A549 (cell line): ENCODE results near the gene HCN2. TPM values are rescaled to one million over a fixed set of nuclear protein-coding genes. Genes with fewer than 3 reads are reported as not detected.
"Not testable (repeated sequence)": the region's sequence is repeated elsewhere in the genome, so short reads cannot be mapped to it uniquely, and the experiment has no call there.

Experiments used
- ATAC-seq, 2 experiments: fragments of 200-7000 bp in 1 of 2; fragments of >200 bp in 1 of 2; cut with Nextera tagmentation in 1 of 2; cut with Tn5 transposase in 1 of 2; 3 replicates each; pipeline versions ENCODE4 v1.8.0 to v1.9.1; 2018 to 2020; ENCODE audit warnings: mild to moderate bottlenecking in 1 of 2, moderate library complexity in 1 of 2
- CTCF ChIA-PET: fragments of 300-600 bp; sonication (Branson Sonifier 250); formaldehyde crosslinking; extraction: SDS; loops from one replicate; lab custom pipeline; 2021; ENCODE audit warnings: antibody characterized with exemption, inconsistent platforms; lab: Yijun Ruan, JAX
- POLR2A ChIA-PET: fragments of 350-600 bp; formaldehyde crosslinking; extraction: SDS; loops from one replicate; lab custom pipeline; 2021; ENCODE audit warnings: antibody characterized with exemption, inconsistent platforms; lab: Yijun Ruan, JAX
- DNase-seq, 2 experiments: peaks; one replicate each; pipeline versions ENCODE4 v3.0.0 to v3.0.0-alpha.2; 2011 to 2016; ENCODE audit warnings: low read depth in 1 of 2, low spot score in 1 of 2
- FAIRE-seq: peaks from 2 replicates; lab custom pipeline; 2011; peaks lifted over from hg19 to GRCh38; lab: Jason Lieb, UNC
- H3K27ac ChIP-seq, 2 experiments: fragments of >200 bp; sonication (Bioruptor Twin); formaldehyde crosslinking; 3 replicates each; pipeline ENCODE4 v1.5.1; 2016 to 2017
- H3K4me1 ChIP-seq: fragments of >200 bp; sonication (Bioruptor Twin); formaldehyde crosslinking; 3 replicates; pipeline ENCODE4 v1.6.1; 2016
- H3K4me2 ChIP-seq: fragments of >200 bp; sonication (Bioruptor Twin); formaldehyde crosslinking; 3 replicates; pipeline ENCODE4 v1.6.1; 2016
- H3K4me3 ChIP-seq: fragments of >200 bp; sonication (Bioruptor Twin); formaldehyde crosslinking; 3 replicates; pipeline ENCODE4 v1.5.1; 2016
- H3K9me3 ChIP-seq: fragments of >200 bp; sonication (Bioruptor Twin); formaldehyde crosslinking; 3 replicates; pipeline ENCODE4 v1.6.1; 2016
- CEBPB ChIP-seq, 2 experiments: fragments of >200 bp in 1 of 2; sonication (Bioruptor Twin) in 1 of 2; formaldehyde crosslinking in 1 of 2; IDR thresholded peaks; 2 replicates each; pipeline ENCODE4 v1.6.1; 2012 to 2016
- FOSB ChIP-seq: fragments of 250-450 bp; sonication (Bioruptor Pico); IDR thresholded peaks from 2 replicates; pipeline ENCODE4 v1.5.0; 2020; ENCODE audit warnings: mild to moderate bottlenecking, moderate library complexity
- GATA3 ChIP-seq: IDR thresholded peaks from 2 replicates; pipeline ENCODE4 v1.6.1; 2012; ENCODE audit warnings: borderline replicate concordance
- HDAC2 ChIP-seq: fragments of 200-600 bp; sonication (generic); IDR thresholded peaks from 2 replicates; pipeline ENCODE4 v1.6.1; 2016
- HOXB13 ChIP-seq: fragments of 250-450 bp; sonication (Bioruptor Pico); IDR thresholded peaks from 2 replicates; pipeline ENCODE4 v1.5.0; 2020; ENCODE audit warnings: low read depth, mild to moderate bottlenecking, moderate library complexity
- HOXB5 ChIP-seq: fragments of 250-450 bp; sonication (Bioruptor Pico); IDR thresholded peaks from 2 replicates; pipeline ENCODE4 v1.5.0; 2020; ENCODE audit warnings: mild to moderate bottlenecking, moderate library complexity
- JUN ChIP-seq, 2 experiments: fragments of >200 bp; sonication (Bioruptor Twin); formaldehyde crosslinking; IDR thresholded peaks; 2 replicates in 1 of 2; 3 replicates in 1 of 2; pipeline ENCODE4 v1.6.1; 2016 to 2017
- JUNB ChIP-seq: fragments of >200 bp; sonication (Bioruptor Twin); formaldehyde crosslinking; IDR thresholded peaks from 2 replicates; pipeline ENCODE4 v1.6.1; 2016
- MAFK ChIP-seq: fragments of 450-650 bp; IDR thresholded peaks from 2 replicates; pipeline ENCODE4 v1.6.1; 2014; ENCODE audit not compliant: partially characterized antibody
- MYC ChIP-seq: IDR thresholded peaks from 2 replicates; pipeline ENCODE4 v1.6.1; 2012; ENCODE audit warnings: mild to moderate bottlenecking, inconsistent platforms, low read length, improper control_type of control experiment, borderline replicate concordance
- PHF8 ChIP-seq: fragments of 200-600 bp; sonication (generic); IDR thresholded peaks from 2 replicates; pipeline ENCODE4 v1.6.1; 2016; ENCODE audit warnings: low read depth, mild to moderate bottlenecking, antibody characterized with exemption, moderate library complexity, borderline replicate concordance
- RAD21 ChIP-seq, 2 experiments: fragments of >200 bp in 1 of 2; sonication (Bioruptor Twin) in 1 of 2; formaldehyde crosslinking in 1 of 2; IDR thresholded peaks in 1 of 2; conservative IDR thresholded peaks in 1 of 2; 2 replicates in 1 of 2; 3 replicates in 1 of 2; pipeline ENCODE4 v1.6.1; 2012 to 2018; ENCODE audit warnings: inconsistent platforms in 1 of 2
- RARB ChIP-seq: fragments of 250-450 bp; sonication (Bioruptor Pico); IDR thresholded peaks from 2 replicates; pipeline ENCODE4 v1.8.0; 2021; ENCODE audit warnings: mild to moderate bottlenecking, moderate library complexity
- RCOR1 ChIP-seq: fragments of 150-350 bp; IDR thresholded peaks from 2 replicates; pipeline ENCODE4 v1.6.1; 2014; ENCODE audit warnings: antibody characterized with exemption, low read length, low read depth
- TFCP2L1 ChIP-seq: fragments of 250-450 bp; sonication (Bioruptor Pico); IDR thresholded peaks from 2 replicates; pipeline ENCODE4 v1.5.0; 2021; ENCODE audit warnings: mild to moderate bottlenecking
- TP53 ChIP-seq: fragments of 250-450 bp; sonication (Bioruptor Pico); IDR thresholded peaks from 2 replicates; pipeline ENCODE4 v1.5.0; 2021; ENCODE audit warnings: mild to moderate bottlenecking, moderate library complexity
- ZC3H11A ChIP-seq: fragments of 450-650 bp; IDR thresholded peaks from 2 replicates; pipeline ENCODE4 v1.6.1; 2014; ENCODE audit warnings: antibody characterized with exemption, mild to moderate bottlenecking
- ZSCAN20 ChIP-seq: fragments of 250-450 bp; sonication (Bioruptor Pico); IDR thresholded peaks from 2 replicates; pipeline ENCODE4 v1.8.0; 2022; ENCODE audit warnings: mild to moderate bottlenecking, moderate library complexity
- WGBS: methylation state at CpG from one replicate; pipeline ENCODE4 v1.1.6; 2017; ENCODE audit errors: missing lambda C conversion rate; 5-methylcytosine and 5-hydroxymethylcytosine counted together
- polyA plus RNA-seq, 4 experiments: library from polyadenylated mRNA; depleted of rRNA in 3 of 4; stranded (reverse); fragments of >200 nt; fragmentation: RNase III in 1 of 4; extraction: RNeasy Plus Mini Kit Qiagen cat#74134 plus additional on column Dnase treatment in 1 of 4; gene quantifications; 2 replicates in 3 of 4; 3 replicates in 1 of 4; pipeline ENCODE4 v1.2.3, GENCODE V29; 2011 to 2017
- TF ChIP-seq, protein P1 (sequence below): fragments of 200-600 bp; sonication (generic); IDR thresholded peaks from 2 replicates; pipeline ENCODE4 v1.6.1; 2016; ENCODE audit warnings: antibody characterized with exemption, mild to moderate bottlenecking, moderate library complexity
- TF ChIP-seq, protein P2 (sequence below): fragments of 450-650 bp; IDR thresholded peaks from 2 replicates; pipeline ENCODE4 v1.6.1; 2014; ENCODE audit warnings: antibody characterized with exemption

HCN2 gene
- polyA plus RNA-seq, 2 of the 4 experiments (the other 2 are of a cell fraction): 2.7 to 23.2 TPM

DNA sequence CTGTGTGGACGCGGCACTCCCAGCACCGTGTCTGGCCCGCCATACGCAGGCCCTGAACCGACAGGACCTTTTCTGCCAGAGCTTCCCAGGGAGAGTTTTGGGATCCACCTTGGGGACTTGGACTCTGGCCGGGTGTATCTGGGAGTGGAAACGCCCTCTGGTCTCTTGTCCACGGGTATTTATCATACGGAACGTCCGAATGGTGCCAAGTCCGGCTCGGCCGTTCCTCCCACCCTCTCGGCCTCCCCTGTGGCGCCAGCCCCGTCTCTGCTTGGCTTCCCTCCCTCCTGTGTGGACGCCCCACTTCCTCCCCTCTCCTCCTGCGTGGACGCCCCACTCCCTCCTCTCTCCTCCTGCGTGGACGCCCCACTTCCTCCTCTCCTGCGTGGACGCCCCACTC, 12.1 kb downstream of the HCN2 start:
- Histone ChIP-seq H3K27ac (no peak overlapping the region), H3K4me3 (no peak overlapping the region), H3K4me1 (no peaks in the 10 kb centered on the region), H3K9me3 (no peaks in the 10 kb centered on the region), H3K4me2 (no peak overlapping the region)
- DNase-seq: no peak
- ChIA-PET CTCF (interaction anchor here (1.9 kb wide), 1 partner anchor 13 kb away, joined by 4 read pairs; no protein-coding TSS in a partner anchor), POLR2A (no interaction called here)
- no peak for FAIRE-seq
- no peak for ATAC-seq
- no peak for TF ChIP-seq GATA3
- TF ChIP-seq TP53 (CRISPR knock-in tag): no peak
- TF ChIP-seq FOSB: no peak
- TF ChIP-seq MYC: no peak
- TF ChIP-seq CEBPB (IDR thresholded peaks at IDR 0.05): no peak
- no peak for TF ChIP-seq JUNB
- no peak for TF ChIP-seq JUN (IDR thresholded peaks at IDR 0.05)
- no peak for TF ChIP-seq RARB
- TF ChIP-seq, protein P1, sequence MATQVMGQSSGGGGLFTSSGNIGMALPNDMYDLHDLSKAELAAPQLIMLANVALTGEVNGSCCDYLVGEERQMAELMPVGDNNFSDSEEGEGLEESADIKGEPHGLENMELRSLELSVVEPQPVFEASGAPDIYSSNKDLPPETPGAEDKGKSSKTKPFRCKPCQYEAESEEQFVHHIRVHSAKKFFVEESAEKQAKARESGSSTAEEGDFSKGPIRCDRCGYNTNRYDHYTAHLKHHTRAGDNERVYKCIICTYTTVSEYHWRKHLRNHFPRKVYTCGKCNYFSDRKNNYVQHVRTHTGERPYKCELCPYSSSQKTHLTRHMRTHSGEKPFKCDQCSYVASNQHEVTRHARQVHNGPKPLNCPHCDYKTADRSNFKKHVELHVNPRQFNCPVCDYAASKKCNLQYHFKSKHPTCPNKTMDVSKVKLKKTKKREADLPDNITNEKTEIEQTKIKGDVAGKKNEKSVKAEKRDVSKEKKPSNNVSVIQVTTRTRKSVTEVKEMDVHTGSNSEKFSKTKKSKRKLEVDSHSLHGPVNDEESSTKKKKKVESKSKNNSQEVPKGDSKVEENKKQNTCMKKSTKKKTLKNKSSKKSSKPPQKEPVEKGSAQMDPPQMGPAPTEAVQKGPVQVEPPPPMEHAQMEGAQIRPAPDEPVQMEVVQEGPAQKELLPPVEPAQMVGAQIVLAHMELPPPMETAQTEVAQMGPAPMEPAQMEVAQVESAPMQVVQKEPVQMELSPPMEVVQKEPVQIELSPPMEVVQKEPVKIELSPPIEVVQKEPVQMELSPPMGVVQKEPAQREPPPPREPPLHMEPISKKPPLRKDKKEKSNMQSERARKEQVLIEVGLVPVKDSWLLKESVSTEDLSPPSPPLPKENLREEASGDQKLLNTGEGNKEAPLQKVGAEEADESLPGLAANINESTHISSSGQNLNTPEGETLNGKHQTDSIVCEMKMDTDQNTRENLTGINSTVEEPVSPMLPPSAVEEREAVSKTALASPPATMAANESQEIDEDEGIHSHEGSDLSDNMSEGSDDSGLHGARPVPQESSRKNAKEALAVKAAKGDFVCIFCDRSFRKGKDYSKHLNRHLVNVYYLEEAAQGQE: no peak
- TF ChIP-seq TFCP2L1: no peak
- no peak for TF ChIP-seq RCOR1
- no peak for TF ChIP-seq HOXB13 (CRISPR knock-in tag)
- TF ChIP-seq, protein P2, sequence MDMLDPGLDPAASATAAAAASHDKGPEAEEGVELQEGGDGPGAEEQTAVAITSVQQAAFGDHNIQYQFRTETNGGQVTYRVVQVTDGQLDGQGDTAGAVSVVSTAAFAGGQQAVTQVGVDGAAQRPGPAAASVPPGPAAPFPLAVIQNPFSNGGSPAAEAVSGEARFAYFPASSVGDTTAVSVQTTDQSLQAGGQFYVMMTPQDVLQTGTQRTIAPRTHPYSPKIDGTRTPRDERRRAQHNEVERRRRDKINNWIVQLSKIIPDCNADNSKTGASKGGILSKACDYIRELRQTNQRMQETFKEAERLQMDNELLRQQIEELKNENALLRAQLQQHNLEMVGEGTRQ: no peak
- TF ChIP-seq HOXB5 (CRISPR knock-in tag): no peak
- no peak for TF ChIP-seq MAFK
- TF ChIP-seq HDAC2: no peak
- no peak for TF ChIP-seq ZSCAN20 (CRISPR knock-in tag)
- no peak for TF ChIP-seq PHF8
- WGBS: 82% methylated on average over 19 of the region's 25 CpGs

DNA sequence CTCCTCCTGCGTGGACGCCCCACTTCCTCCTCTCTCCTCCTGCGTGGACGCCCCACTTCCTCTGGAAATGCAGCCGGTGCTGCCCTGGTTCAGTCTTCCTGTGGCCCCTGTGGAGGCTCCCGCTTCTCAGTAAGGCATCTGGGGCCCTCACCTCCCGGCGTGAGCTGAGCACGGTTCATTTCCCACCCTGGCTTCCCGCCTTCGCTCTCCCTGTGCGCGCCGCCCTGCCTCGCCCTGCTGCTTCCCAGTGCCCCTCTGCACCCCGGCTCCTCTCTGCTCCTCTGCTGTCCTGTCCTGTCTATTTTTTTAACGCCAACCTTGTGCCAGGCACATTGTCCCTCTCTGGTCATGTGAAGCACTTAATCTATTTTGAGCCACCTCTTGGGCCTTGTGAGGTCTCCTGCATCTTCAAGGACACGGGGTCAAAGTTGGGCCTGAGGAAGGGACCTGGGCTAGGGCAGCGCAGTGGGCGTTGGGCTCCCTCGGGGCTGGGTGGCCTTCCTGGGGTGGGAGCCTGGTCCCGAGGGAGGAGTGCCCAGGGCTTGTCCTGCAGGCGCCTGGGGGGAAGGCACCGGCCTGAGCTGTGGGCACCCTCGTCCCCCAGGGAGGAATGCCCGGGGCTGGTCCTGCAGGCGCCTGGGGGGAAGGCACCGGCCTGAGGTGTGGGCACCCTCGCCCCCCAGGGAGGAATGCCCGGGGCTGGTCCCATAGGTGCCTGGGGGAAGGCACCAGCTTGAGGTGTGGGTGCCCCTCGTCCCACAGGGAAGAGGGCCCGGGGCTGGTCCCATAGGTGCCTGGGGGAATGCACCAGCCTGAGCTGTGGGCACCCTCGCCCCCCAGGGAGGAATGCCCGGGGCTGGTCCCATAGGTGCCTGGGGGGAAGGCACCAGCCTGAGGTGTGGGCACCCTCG, 13.0 kb downstream of the HCN2 start:
- TF ChIP-seq ZC3H11A (no peak), RAD21 (conservative IDR thresholded peaks at IDR 0.05 in 1 of 2, IDR thresholded peaks at IDR 0.05 in 1 of 2) (no peak), PHF8 (no peak), TP53 (CRISPR knock-in tag) (no peak)
- TF ChIP-seq, protein P2: no peak
- TF ChIP-seq, all 56 proteins: peak for 0
- 96% methylated on average over 18 of the region's 35 CpGs for WGBS
- Histone ChIP-seq H3K4me2 (no peak overlapping the region), H3K9me3 (no peaks in the 10 kb centered on the region), H3K4me1 (no peaks in the 10 kb centered on the region), H3K27ac (no peak overlapping the region), H3K4me3 (no peak overlapping the region)
- ATAC-seq (no peak), DNase-seq (no peak), FAIRE-seq (no peak)
- POLR2A ChIA-PET: no interaction called here
- CTCF ChIA-PET: no interaction called here

DNA sequence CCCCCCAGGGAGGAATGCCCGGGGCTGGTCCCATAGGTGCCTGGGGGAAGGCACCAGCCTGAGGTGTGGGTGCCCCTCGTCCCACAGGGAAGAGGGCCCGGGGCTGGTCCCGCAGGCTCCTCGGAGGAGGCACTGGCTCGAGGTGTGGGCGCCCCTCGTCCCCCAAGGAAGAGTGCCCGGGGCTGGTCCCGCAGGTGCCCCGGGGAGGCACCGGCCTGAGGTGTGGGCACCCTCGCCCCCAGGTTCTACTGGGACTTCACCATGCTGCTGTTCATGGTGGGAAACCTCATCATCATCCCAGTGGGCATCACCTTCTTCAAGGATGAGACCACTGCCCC, 13.6 kb downstream of the HCN2 start:
- H3K4me1 ChIP-seq, FAIRE-seq, H3K9me3 ChIP-seq, DNase-seq, H3K4me3 ChIP-seq, ATAC-seq, H3K4me2 ChIP-seq, CTCF ChIA-PET, H3K27ac ChIP-seq, POLR2A ChIA-PET: not testable (repeated sequence)
- WGBS: no CpG with 5 or more reads among the region's 13 CpGs

DNA sequence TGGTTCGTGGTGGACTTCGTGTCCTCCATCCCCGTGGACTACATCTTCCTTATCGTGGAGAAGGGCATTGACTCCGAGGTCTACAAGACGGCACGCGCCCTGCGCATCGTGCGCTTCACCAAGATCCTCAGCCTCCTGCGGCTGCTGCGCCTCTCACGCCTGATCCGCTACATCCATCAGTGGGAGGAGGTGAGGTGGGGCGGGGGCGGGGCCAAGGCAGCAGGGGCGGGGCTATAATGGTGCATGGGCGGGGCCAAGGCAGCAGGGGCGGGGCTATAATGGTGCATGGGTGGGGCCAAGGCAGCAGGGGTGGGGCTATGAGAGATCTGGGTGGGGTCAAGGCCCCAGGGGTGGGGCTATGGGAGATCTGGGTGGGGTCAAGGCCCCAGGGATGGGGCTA, 14.1 kb downstream of the HCN2 start:
- WGBS: 99% methylated on average over 11 of the region's 20 CpGs
- H3K27ac ChIP-seq, ATAC-seq, H3K4me3 ChIP-seq, CTCF ChIA-PET, H3K4me2 ChIP-seq, FAIRE-seq, POLR2A ChIA-PET, H3K9me3 ChIP-seq, DNase-seq, H3K4me1 ChIP-seq: not testable (repeated sequence)
